Right lobe of liver (tissue), 6 donors: ENCODE results near the gene GLIS2. TPM values are rescaled to one million over a fixed set of nuclear protein-coding genes. Genes with fewer than 3 reads are reported as not detected.
"Not testable (repeated sequence)": the region's sequence is repeated elsewhere in the genome, so short reads cannot be mapped to it uniquely, and the experiment has no call there.

ENCODE experiments used
- ATAC-seq, 4 donors: fragments of 200-7000 bp; cut with Tn5 transposase; one replicate each; pipeline ENCODE4 v1.9.1; 2020; ENCODE audit warnings: mild to moderate bottlenecking in 4 of 4, moderate library complexity in 4 of 4
- DNase-seq, 3 donors: peaks; one replicate each; pipeline ENCODE4 v3.0.0-alpha.2; 2020
- H3K27ac ChIP-seq, 3 donors: fragments of 200-600 bp; one replicate each; pipeline ENCODE4 v1.8.0; 2022
- H3K27me3 ChIP-seq, 2 donors: fragments of 200-600 bp; one replicate each; pipeline ENCODE4 v1.8.0; 2022
- H3K36me3 ChIP-seq, 4 donors: fragments of 200-600 bp; sonication (generic) in 1 of 4; one replicate each; pipeline versions ENCODE4 v1.5.1 to v1.8.0; 2017 to 2022; ENCODE audit warnings: control low read depth in 1 of 4
- H3K4me1 ChIP-seq, 4 donors: fragments of 200-600 bp; sonication (generic) in 1 of 4; one replicate each; pipeline versions ENCODE4 v1.5.1 to v1.8.0; 2017 to 2022; ENCODE audit warnings: control low read depth in 1 of 4
- H3K4me3 ChIP-seq, 3 donors: fragments of 200-600 bp; one replicate each; pipeline ENCODE4 v1.8.0; 2022
- H3K9me3 ChIP-seq, 4 donors: fragments of 200-600 bp; sonication (generic) in 1 of 4; one replicate each; pipeline versions ENCODE4 v1.5.1 to v1.8.0; 2017 to 2022; ENCODE audit warnings: control low read depth in 1 of 4
- CTCF ChIP-seq, 4 donors: fragments of 200-600 bp in 3 of 4; fragments of 450-650 bp in 1 of 4; IDR thresholded peaks; one replicate each; pipeline versions ENCODE4 v1.5.1 to v1.8.0; 2016 to 2022; ENCODE audit warnings: antibody characterized with exemption in 4 of 4, mild to moderate bottlenecking in 2 of 4
- POLR2A ChIP-seq: fragments of 450-650 bp; IDR thresholded peaks from one replicate; pipeline ENCODE4 v1.6.1; 2017; ENCODE audit warnings: antibody characterized with exemption, mild to moderate bottlenecking
- WGBS: methylation state at CpG from one replicate; pipeline ENCODE4 v1.1.6; 2018; ENCODE audit warnings: low coverage, low lambda C conversion rate; ENCODE audit not compliant: insufficient coverage; ENCODE audit errors: missing lambda C conversion rate; 5-methylcytosine and 5-hydroxymethylcytosine counted together
- intact Hi-C, 2 donors: fragments of 100-400 bp; cut with DNase I; formaldehyde crosslinking; loops; one replicate each; pipeline versions ENCODE4 v1.11.2 to v1.14.1; 2022
- total RNA-seq, 6 experiments: library from RNA; depleted of rRNA in 2 of 6; stranded (reverse); fragments of >200 nt in 2 of 6; fragmentation: NEBNext Ultra II Directional in 3 of 6; extraction: Animal tissue kit (Norgen Biotek cat#: 25700) in 3 of 6; gene quantifications; one replicate each; pipeline versions ENCODE4 v1.1.0 to v1.2.4, GENCODE V29; 2016 to 2023
- donor health status: DM: no; HTN: yes; CAD: no.
- donor health status: DM: no; HTN: no; CAD: no.
- donor health status: DM: no; HTN: no; CAD: no.
- donor health status: DM: no; HTN: yes; CAD: no.
- donor health status: DM: no; HTN: yes; CAD: no.

Gene GLIS2
- total RNA-seq, 6 experiments from 2014 or later = 0.79 to 2.6 (median 1.4) TPM

- ATAC-seq (no peak), DNase-seq (no peak)
- H3K36me3 ChIP-seq = no peaks in the 10 kb centered on the region
- no peak for TF ChIP-seq POLR2A
- no peak for TF ChIP-seq CTCF (IDR thresholded peaks at IDR 0.05)
- no peaks in the 10 kb centered on the region for H3K9me3 ChIP-seq
- no peaks in the 10 kb centered on the region for H3K27me3 ChIP-seq
- 65% methylated on average over 5 of the region's 19 CpGs for WGBS
- intact Hi-C loops = loop anchor here in 1 of 2 donors (5.0 kb wide), 2 partner anchors 45 to 130 kb away; no protein-coding TSS in a partner anchor
- H3K4me3 ChIP-seq = no peak overlapping the region
- peaks cover 0 to 15% (median 5%) of the 10 kb centered on the region in 4 donors for H3K4me1 ChIP-seq
- no peak overlapping the region for H3K27ac ChIP-seq
Observed at GRCh38 chr16:4332623-4333307, 16.9 kb downstream of the GLIS2 start.

GRCh38 chr16:4333308-4333638, 17.4 kb downstream of the GLIS2 start:
- no peaks in the 10 kb centered on the region for H3K9me3 ChIP-seq
- intact Hi-C loops = loop anchor here in 1 of 2 donors (5.0 kb wide), 2 partner anchors 46 to 131 kb away; no protein-coding TSS in a partner anchor
- H3K36me3 ChIP-seq = no peaks in the 10 kb centered on the region
- DNase-seq (no peak), ATAC-seq (no peak)
- TF ChIP-seq POLR2A (no peak), CTCF (IDR thresholded peaks at IDR 0.05) (no peak)
- H3K4me3 ChIP-seq = no peak overlapping the region
- WGBS = 60% methylated on average over 1 of the region's 9 CpGs
- H3K27ac ChIP-seq = no peak overlapping the region
- peaks cover 0 to 15% (median 2%) of the 10 kb centered on the region in 4 donors for H3K4me1 ChIP-seq
- H3K27me3 ChIP-seq = no peaks in the 10 kb centered on the region

- H3K4me3 ChIP-seq, DNase-seq, H3K36me3 ChIP-seq, H3K27me3 ChIP-seq, H3K9me3 ChIP-seq, ATAC-seq, H3K27ac ChIP-seq: not testable (repeated sequence)
- intact Hi-C loops = loop anchor here in 1 of 2 donors (5.0 kb wide), 2 partner anchors 46 to 131 kb away; no protein-coding TSS in a partner anchor
- H3K4me1 ChIP-seq = peaks cover 0 to 11% (median under 1%) of the 10 kb centered on the region in 4 donors
- 77% methylated on average over 7 of the region's 9 CpGs for WGBS
Observed at GRCh38 chr16:4333714-4334113, 17.8 kb downstream of the GLIS2 start.

GRCh38 chr16:4334724-4335495, 19.0 kb downstream of the GLIS2 start:
- peaks cover 0 to 9% (median 4%) of the 10 kb centered on the region in 4 donors for H3K36me3 ChIP-seq
- no peak overlapping the region for H3K4me3 ChIP-seq
- TF ChIP-seq CTCF (IDR thresholded peaks at IDR 0.05) (no peak), POLR2A (no peak)
- H3K4me1 ChIP-seq = peaks cover 0 to 3% (median 0%) of the 10 kb centered on the region in 4 donors
- no peak for DNase-seq
- intact Hi-C loops = loop anchor here (5.0 kb wide), 2 partner anchors 48 to 133 kb away; no protein-coding TSS in a partner anchor
- H3K27me3 ChIP-seq = no peaks in the 10 kb centered on the region
- ATAC-seq = no peak
- H3K9me3 ChIP-seq = no peaks in the 10 kb centered on the region
- WGBS = 82% methylated on average over 4 of the region's 32 CpGs
- H3K27ac ChIP-seq = no peak overlapping the region
